DND-41 (cell line): ENCODE data around the gene AKR1A1.

Source experiments
- ATAC-seq: fragments of 200-7000 bp; cut with Tn5 transposase; 3 replicates; pipeline ENCODE4 v1.9.1; 2021; ENCODE audit warnings: low read depth; ENCODE audit not compliant: insufficient read depth
- DNase-seq: peaks from one replicate; pipeline ENCODE4 v3.0.0-alpha.2; 2020
- H2AFZ ChIP-seq: 2 replicates; pipeline ENCODE4 v1.6.0; 2012; ENCODE audit warnings: low read depth, low read length
- H3K27ac ChIP-seq: 2 replicates; pipeline ENCODE4 v1.5.1; 2012; ENCODE audit warnings: low read length, inconsistent platforms
- H3K27me3 ChIP-seq: fragments of 200-600 bp; sonication (generic); 2 replicates; pipeline ENCODE4 v1.6.0; 2012; ENCODE audit warnings: low read length, mild to moderate bottlenecking, inconsistent platforms; ENCODE audit not compliant: insufficient read depth, poor library complexity
- H3K36me3 ChIP-seq: 2 replicates; pipeline ENCODE4 v1.5.1; 2012; ENCODE audit warnings: low read length, inconsistent platforms; ENCODE audit not compliant: insufficient read depth
- H3K4me1 ChIP-seq: 2 replicates; pipeline ENCODE4 v1.5.1; 2012; ENCODE audit warnings: mild to moderate bottlenecking, low read length; ENCODE audit not compliant: insufficient read depth
- H3K4me2 ChIP-seq: 2 replicates; pipeline ENCODE4 v1.6.0; 2012; ENCODE audit warnings: mild to moderate bottlenecking, moderate library complexity, low read length, inconsistent platforms; ENCODE audit not compliant: insufficient read depth
- H3K4me3 ChIP-seq, 2 experiments: fragments of 200-600 bp in 1 of 2; shearing (Covaris generic) in 1 of 2; 2 replicates each; pipeline ENCODE4 v1.5.1; 2012 to 2016; ENCODE audit warnings: inconsistent platforms in 2 of 2, low read length in 2 of 2, mild to moderate bottlenecking in 2 of 2, low read depth in 1 of 2, moderate library complexity in 1 of 2
- H3K79me2 ChIP-seq: 2 replicates; pipeline ENCODE4 v1.6.0; 2012; ENCODE audit warnings: low read length, inconsistent platforms; ENCODE audit not compliant: insufficient read depth
- H3K9ac ChIP-seq: 2 replicates; pipeline ENCODE4 v1.6.0; 2012; ENCODE audit warnings: low read depth, mild to moderate bottlenecking, inconsistent platforms, low read length, moderate library complexity
- H3K9me3 ChIP-seq: 2 replicates; pipeline ENCODE4 v1.5.1; 2012; ENCODE audit warnings: low read length, moderate library complexity, mild to moderate bottlenecking, inconsistent platforms; ENCODE audit not compliant: insufficient read depth, severe bottlenecking
- H4K20me1 ChIP-seq: 2 replicates; pipeline ENCODE4 v1.6.0; 2012; ENCODE audit warnings: low read length; ENCODE audit not compliant: insufficient read depth
- CTCF ChIP-seq: IDR thresholded peaks from 2 replicates; pipeline ENCODE4 v1.5.1; 2012; ENCODE audit warnings: borderline replicate concordance, low read length, moderate library complexity, mild to moderate bottlenecking; ENCODE audit not compliant: poor library complexity, severe bottlenecking; ENCODE audit errors: extremely low read depth
- EZH2 ChIP-seq: IDR thresholded peaks from 3 replicates; pipeline ENCODE4 v1.6.1; 2012; ENCODE audit warnings: borderline replicate concordance, low read depth, mild to moderate bottlenecking, moderate library complexity, low read length, inconsistent platforms; ENCODE audit not compliant: severe bottlenecking

Gene AKR1A1

GRCh38 chr1:45573231-45573804, 22.7 kb downstream of the AKR1A1 start:
- H3K27ac ChIP-seq: no peak overlapping the region
- no peak overlapping the region for H2AFZ ChIP-seq
- no peak overlapping the region for H3K4me2 ChIP-seq
- no peak overlapping the region for H3K9ac ChIP-seq
- DNase-seq: no peak
- H3K9me3 ChIP-seq: no peaks in the 10 kb centered on the region
- ATAC-seq: no peak
- TF ChIP-seq CTCF (no peak), EZH2 (no peak)
- H3K4me1 ChIP-seq: no peaks in the 10 kb centered on the region
- H3K36me3 ChIP-seq: peaks cover 26% of the 10 kb centered on the region
- H3K79me2 ChIP-seq: no peaks in the 10 kb centered on the region
- H3K4me3 ChIP-seq: no peak overlapping the region
- no peaks in the 10 kb centered on the region; the same call in 1 of the 2 replicates for H4K20me1 ChIP-seq
- H3K27me3 ChIP-seq: no peaks in the 10 kb centered on the region

- ATAC-seq: no peak
- peaks cover 18% of the 10 kb centered on the region for H3K36me3 ChIP-seq
- H3K9me3 ChIP-seq: no peaks in the 10 kb centered on the region
- no peaks in the 10 kb centered on the region for H3K27me3 ChIP-seq
- H3K4me2 ChIP-seq: no peak overlapping the region
- H3K27ac ChIP-seq: no peak overlapping the region
- H3K4me1 ChIP-seq: no peaks in the 10 kb centered on the region
- H3K9ac ChIP-seq: no peak overlapping the region
- no peak overlapping the region for H3K4me3 ChIP-seq
- H3K79me2 ChIP-seq: no peaks in the 10 kb centered on the region
- no peak for TF ChIP-seq EZH2
- TF ChIP-seq CTCF: no peak
- H4K20me1 ChIP-seq: no peaks in the 10 kb centered on the region; the same call in 1 of the 2 replicates
- no peak for DNase-seq
- H2AFZ ChIP-seq: no peak overlapping the region
Observed at GRCh38 chr1:45574105-45574626, 23.5 kb downstream of the AKR1A1 start.

GRCh38 chr1:45583264-45583665, 32.6 kb downstream of the AKR1A1 start:
- no peaks in the 10 kb centered on the region for H3K9me3 ChIP-seq
- H2AFZ ChIP-seq: peak overlapping the region; percentile 91
- H3K4me2 ChIP-seq: peak overlapping the region; percentile 69
- ATAC-seq (peak; percentile 85), DNase-seq (peak; percentile 97)
- H3K27me3 ChIP-seq: no peaks in the 10 kb centered on the region
- peak overlapping the region; percentile 97 for H3K9ac ChIP-seq
- H3K4me3 ChIP-seq: peak overlapping the region; percentile 41 to 65; a peak in 3 of 4 replicates
- peaks cover 31% of the 10 kb centered on the region for H3K36me3 ChIP-seq
- H3K79me2 ChIP-seq: peaks cover 47% of the 10 kb centered on the region
- peak overlapping the region; percentile 97 for H3K27ac ChIP-seq
- TF ChIP-seq EZH2 (no peak), CTCF (no peak)
- H3K4me1 ChIP-seq: peaks cover 35% of the 10 kb centered on the region
- H4K20me1 ChIP-seq: peaks cover 36% of the 10 kb centered on the region
